HG03469 (cell line): ENCODE measurements around the gene FRMD4A.

ENCODE experiments used
- ATAC-seq: cut with Tn5 transposase; IDR thresholded peaks from one replicate; pipeline ENCODE4 v1.9.1; 2021; ENCODE audit warnings: mild to moderate bottlenecking, moderate library complexity, moderate number of reproducible peaks; ENCODE audit not compliant: unreplicated experiment

FRMD4A gene

DNA sequence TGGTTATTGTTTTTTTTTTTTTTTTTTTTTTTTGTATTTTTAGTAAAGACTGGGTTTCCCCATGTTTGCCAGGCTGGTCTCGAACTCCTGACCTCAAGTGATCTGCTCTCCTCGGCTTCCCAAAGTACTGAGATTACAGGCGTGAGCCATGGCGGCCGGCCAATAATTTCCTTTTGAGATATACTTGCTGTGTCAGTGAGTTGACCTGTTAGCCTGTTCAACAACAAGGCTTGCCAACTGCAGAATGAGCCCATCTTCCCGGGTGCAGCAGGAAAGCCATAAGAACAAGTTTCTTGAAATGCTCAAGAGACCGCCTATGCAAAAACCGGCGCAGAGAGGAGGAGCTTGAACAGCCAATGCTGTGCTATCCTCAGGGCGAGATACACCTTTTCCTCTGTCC lies 631.5 kb downstream of the FRMD4A start:
- ATAC-seq = no peak

DNA sequence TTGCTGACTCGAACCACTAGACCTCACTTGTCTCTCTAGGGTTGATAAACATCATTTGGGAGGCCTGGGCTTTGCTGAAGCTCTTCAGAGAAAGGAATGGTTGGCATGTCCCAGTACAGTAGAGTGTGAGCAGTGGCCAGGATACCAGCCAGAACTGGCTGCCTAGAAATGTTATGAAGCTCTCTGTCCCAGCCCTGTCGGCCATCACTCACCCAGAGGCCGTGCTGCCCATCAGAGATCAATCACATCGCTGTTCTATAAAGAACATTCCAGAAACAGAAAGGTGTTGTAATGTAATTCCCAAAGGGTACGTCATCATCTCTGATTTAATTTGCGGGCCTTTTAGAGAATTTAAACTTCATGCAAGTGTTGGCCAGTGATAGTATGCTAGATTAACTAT lies 632.5 kb downstream of the FRMD4A start:
- no peak for ATAC-seq

DNA sequence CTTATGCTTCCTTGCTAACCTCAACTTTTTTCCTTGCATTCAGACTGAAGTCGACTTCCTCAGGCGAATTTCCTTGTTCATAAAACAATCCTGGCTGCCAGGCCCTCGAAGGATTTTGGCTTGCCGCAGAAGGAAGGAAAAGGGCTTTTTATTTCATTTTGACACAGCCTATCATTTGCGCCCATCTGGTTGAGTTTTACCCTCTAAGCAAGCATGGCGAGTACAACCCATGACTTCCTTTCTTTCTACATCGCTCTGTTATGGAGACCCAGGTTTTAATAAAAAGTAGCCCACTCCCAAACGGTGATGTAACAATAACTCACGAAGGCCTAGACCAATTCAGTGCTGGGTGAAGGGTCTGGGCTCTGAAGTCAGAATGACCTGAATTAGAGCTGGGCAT lies 634.7 kb downstream of the FRMD4A start:
- ATAC-seq = no peak

DNA sequence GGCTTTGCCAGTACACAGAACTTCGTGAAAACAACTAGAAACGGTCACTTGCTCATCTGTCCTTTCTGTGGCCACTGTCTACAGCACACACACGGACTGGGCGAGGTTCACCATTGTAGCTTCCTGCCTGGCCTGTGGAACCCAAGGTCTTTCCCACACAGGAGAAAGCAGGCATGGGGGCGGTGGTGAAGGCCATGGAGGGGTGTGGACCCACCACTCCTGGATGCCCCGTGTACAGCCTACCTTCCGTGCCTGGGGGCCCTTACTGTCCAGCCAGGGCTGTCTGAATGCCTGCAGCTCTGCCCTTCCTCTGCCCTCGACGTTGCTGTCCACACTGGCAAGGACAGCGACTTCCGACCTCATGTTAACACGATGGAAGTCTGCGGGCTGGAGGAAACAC lies 635.1 kb downstream of the FRMD4A start:
- ATAC-seq = no peak

DNA sequence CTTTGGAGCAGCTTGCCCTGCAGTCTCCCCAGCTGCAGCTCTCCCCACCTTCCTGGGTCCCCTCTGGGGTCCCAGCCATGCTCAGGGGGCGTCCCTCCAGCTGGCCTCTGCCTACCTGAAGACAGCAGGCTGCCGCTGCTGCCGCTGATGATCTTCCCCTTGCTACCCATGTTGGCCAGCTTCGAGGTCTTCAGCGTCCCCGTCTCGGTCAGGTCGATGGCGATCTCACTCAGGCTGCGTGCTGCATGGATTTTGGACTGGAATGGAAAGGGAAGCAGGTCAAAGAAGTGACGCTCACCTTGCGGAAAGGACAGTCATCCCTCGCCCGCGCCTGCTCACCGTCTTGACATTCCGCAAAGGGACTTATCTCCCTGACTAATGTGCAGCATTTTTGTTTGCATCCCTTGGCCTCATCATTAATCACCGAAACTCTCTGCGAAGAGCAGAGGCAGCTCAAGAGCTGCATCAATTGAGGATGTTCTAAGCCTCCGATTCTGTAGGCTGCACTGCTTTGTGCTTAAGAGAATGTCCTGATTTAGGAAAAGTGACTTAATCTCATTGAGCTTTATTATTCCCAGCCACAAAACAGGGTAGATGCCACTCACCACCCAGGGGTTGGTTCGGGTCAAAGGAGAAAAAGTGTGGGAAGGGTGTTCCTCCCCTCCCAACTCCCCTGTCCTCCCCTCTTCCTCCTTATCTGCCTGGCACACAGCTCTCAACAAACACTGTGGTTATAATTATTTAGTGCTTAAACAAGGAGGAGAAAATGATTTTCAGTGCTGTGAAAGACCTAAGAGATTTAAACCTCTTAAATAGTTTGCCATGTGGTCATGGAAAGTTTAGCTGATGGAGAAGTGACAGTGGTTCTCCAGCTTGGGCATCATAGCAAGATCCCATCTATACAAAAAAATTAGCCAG lies 636.7 kb downstream of the FRMD4A start:
- no peak for ATAC-seq

DNA sequence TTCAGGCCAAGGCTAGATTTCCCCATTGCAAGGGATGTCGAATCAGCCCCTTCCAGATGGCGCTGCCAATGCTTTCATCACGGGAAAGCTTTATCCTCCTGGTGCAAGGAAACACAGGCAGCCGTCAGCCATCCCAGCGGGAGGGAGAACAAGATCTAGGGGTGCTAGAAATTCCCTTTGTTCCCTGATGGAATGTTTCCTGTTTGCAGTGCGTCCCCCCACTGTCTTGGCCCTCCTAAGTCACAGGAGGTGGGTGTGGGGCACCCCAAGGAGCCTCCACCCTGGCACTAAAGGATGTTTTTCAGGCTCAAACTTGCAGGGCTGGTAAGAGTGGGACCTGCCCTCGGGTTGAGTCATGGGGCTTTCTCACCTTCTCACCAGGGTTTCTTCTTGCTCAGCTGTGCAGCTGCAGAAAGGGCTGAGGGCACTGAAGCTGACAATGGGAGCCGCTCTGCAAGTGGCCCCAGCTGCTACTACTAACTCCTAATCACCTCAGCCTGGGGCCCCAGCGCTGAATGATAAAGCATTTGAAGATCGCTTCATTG lies 640.4 kb downstream of the FRMD4A start:
- ATAC-seq = no peak

DNA sequence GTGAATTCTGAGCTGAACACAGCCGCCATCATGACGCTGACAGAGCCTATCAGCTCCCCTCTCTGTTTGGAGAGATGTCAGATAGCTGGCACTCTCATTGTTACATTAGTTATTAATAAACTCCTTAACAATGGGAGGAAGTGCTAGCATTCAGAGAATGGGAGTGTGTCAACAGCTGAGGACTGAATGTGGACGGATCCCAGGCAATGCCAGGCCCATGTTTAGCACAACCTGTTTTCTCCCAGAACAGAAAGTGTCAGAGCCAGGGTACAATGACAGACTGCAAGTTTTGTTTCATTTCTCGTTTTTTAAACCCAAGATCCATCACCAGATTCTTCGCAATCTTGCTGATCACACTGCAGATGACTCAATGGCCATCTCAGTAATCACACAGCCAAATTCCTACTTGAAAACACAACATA lies 644.4 kb downstream of the FRMD4A start:
- ATAC-seq = no peak

DNA sequence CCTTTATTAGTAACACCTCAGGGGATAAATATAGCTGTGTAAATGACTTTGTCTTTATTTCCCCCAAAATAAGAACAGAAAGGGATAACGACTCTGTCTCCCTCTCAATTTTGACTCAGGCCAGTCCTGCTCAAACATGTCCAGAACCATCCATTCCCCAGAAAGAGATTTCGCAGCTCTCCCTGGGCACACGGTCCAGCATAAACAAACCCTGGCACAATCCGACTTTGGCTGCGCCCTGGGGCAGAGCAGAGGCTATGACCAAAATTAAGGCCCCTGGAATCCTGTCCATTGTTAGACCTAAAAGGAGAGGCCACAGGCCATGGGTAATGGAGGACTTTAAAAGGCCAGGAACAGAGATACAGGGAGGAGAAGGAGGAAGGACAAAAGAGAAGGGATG lies 644.8 kb downstream of the FRMD4A start:
- ATAC-seq = no peak

DNA sequence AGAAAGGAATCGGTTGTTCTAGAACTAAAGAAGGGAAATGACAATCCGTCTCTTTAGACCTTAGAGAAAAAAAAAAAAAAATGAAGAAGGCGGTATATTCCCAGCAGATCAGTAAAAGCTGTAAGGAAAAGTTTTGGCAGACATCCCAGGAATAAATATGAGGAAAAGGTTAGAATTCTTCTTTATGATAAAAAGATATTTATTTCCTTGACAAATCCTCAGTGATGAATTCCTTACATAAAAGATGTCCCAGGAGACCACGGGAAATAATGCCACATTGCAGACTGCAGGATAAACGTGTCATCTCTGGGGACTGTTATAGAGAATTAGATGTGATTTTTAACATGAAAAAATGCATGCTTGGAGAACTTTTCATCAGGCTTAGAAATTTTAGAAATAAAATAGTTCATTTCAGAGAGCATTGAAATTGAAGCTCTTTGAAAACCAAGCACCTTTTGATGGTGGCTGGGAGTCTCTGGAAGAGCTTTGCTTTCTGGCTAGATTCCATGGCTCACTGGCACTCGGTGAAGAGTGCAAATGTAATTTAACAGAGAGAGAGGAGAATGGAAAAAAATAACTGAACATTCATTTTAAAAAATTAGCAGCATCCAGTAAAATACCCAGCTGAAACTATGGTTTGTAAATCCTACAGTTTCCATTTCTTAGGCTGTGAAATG lies 645.8 kb downstream of the FRMD4A start:
- ATAC-seq = no peak

DNA sequence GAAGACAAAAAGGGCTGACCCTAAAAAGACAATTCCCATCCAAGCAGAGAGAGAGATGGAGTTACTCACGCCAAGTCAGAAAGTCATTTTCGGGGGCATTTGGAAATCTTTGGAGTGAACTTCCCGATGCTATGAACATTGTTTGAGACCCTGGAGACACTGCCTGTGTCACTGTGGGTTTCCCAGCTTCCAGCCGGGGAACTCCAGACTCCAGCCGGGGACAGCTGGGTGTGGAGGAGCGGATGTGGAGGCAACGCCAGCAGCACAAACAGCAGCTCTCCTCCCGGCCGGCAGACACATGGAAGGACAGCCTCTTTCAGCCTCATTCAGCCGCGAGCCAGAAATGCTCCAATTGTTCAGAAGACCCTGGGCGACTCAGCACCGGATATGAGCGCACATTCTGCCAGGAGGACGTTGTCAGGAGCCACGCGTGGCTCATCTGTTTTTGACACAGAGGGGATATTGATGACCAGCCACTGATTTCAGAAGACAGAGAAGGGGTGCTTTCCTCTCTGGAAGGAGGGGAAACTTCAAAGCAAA lies 646.4 kb downstream of the FRMD4A start:
- no peak for ATAC-seq

DNA sequence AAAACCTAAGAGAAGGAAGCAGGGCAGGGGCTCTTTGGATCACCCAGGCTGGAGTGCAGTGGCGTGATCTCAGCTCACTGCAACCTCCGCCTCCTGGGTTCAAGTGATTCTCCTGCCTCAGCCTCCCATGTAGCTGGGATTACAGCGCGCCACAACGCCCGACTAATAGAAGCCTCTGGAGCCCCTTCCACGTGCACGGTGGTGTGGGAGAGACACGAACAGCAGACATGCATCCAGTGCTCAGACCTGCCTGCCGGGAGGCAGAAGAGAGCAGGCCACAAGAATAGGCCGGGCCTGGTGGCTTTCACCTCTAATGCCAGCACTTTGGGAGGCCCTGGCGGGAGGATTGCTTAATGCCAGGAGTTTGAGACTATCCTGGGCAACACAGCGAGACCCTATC lies 647.7 kb downstream of the FRMD4A start:
- ATAC-seq = no peak

DNA sequence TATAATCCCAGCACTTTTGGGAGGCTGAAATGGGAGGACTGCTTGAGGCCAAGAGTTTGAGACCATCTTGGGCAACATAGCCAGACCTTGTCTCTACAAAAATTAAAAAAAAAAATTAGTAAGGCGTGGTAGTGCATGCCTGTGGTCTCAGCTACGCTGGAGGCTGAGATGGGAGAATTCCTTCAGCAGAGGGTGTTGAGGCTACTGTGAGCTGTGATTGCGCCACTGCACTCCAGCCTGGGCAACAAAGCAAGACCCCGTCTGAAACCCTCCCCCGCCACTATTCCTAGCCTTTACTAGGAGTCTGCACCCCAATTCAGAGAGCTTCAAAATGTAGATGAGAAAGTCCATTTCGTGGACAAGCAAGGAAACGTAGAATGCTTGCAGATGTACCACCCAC lies 648.8 kb downstream of the FRMD4A start:
- no peak for ATAC-seq

DNA sequence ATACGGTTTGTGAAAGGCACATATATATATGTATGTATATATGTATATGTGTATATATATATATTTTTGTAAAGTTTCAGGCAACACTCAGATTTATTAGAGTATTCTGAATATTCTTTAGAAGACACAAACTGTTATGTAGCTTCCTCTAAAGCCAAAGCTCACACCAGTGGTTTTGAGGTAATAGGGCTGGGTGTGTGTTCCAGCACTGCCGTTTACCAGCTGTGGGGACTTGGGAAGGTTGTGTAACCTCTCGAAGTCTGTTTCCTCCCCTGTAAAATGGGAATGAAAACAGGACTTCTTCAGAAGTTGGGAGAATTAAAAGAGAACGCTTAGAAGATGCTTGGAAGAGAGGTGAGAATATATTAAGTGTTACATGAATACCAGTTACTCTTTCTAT lies 649.2 kb downstream of the FRMD4A start:
- no peak for ATAC-seq

DNA sequence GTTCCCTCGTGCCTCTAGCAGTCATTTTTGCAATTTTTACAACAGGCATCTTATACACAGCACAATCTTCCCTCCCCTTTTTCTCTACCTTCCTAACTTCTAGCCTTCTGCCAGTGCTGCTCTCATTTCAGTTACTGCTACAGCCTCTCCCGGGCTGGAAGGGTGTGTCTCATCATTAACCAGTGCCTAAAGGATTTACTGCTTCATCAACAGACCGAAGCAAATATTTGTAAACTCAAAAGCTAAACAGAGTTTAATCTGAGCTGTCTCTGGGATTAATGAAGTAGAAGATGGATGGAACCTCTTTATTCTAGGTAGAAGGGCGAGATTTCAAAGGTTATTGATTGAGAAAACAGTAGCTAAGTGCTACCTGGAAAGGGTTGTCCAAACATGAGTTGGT lies 649.6 kb downstream of the FRMD4A start:
- ATAC-seq = no peak

DNA sequence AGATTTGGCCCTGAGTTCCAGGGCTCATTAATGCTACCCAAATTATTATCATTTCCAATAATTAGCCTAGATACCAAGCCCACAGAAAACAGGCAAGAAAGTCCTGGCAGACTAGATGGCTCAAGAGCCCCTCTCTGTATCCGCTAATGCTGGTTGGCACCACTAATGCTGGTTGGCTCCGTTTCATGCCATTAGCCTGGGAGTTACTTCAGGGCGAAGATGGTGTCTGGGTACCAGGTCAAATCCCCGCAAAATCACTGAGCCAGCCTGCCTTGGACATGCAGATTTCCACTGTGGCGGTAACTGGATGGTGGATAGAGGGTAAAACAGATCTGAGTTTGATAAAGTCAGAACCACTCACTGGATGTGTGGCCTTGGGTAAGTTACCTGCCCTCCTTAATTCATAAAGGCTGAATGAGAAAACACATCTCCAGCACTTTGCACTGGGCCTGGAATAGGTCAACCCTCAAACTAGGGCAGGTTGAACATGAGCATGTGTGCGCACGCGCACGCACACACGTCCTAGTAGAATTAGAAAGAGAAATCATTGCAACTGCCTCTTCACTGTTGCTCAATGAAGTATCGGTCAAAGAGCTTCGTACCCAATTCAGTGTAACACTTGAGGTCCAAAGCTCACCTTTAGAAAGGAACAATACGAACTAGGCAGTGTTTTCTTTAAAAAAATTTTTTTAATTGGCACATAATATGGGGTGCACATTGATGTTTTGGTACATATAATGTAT lies 652.5 kb downstream of the FRMD4A start:
- ATAC-seq = no peak

DNA sequence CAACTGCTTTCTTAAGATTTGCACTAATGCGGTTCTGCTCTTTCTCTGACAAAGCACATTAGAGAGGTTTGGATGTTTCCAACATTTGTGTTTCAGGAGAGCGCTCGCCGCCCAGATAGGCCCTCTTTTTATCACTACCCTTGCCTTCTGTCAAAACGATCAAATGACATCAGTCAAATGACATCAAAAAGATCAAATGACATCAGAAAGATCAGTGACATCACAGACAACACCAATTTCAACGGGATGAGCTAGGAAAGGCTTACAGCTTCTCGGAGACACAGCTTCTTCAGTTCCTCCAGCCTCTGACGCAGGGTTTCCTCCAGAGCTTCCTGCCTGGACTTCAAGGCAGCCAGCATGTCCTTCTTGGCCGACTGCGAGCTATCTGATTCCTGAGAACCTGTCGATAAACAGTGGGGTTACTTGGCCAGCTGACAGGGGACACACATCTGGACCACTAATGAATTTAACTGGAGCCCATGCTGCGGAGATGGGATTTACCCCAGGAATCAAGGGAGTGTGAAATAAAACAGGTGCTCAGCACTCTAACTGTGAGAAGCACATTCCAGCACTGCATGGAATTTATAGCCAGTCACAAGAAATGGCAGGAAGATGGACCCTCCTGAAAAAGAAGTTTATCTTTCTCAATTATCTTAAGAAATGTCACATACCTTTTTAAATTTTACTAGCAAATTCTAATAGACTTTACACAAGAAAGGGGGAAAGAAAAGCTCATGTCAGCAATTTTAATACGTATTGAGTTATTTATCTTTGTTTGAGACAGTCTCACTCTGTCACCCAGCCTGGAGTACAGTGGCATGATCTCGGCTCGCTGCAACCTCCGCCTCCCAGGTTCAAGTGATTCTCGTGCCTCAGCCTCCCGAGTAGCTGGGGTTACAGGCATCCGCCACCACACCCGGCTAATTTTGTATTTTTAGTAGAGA lies 655.8 kb downstream of the FRMD4A start:
- no peak for ATAC-seq

DNA sequence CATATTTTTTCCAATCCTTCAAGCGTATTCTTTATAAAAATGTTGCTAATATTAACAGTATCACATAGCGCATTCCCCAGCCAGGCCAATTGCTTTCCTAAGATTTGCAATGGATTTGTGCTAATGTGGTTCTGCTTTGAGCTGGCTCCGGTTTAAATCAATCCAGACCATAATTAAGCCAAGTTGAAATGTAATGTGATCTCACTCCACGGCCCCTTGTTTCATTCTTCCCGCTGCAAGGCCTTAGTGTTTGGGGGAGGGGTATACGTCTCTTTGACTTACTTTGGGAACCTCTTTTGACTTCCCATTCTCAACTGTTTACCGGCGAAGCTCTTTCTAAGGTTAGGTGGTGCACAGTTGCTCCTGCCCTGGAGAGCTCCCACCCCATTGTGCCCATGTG lies 657.6 kb downstream of the FRMD4A start:
- no peak for ATAC-seq

DNA sequence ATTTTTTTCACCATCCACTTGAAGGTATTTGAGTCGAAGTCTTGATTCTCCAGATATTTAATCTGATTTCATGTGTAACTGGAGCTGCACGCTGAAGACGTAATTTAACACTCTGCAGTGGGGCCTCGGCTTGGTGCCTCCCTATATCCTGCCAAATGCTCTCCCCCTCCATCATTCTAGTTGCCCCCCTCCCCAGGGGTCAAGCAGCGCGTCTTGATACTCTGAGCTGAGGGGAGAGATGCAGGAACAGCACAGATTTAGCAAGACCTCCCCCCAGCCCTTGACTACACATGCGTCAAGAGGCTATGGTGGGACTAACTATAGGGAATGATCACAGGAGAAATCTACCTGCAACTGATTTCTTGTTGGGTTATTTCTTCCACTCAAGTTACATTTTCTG lies 658.2 kb downstream of the FRMD4A start:
- no peak for ATAC-seq

DNA sequence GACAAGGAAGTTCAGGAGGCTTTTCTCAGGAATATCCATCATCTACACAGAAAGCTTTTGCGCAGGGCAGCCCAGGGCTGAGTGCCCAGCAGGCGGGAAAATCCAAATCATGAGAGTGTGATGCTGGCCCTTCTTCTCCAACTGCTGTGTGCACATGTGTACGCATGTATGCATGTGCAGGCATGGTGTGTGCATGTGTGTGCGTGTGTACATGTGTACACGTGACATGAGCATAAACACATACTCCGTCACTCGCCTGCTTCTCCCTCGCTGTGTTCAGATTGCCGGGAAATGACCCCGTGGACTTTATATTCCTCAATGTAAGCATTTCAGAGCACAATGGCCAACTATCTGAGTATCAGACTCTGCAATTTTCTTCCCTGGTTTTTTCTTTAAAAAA lies 658.8 kb downstream of the FRMD4A start:
- ATAC-seq = no peak

DNA sequence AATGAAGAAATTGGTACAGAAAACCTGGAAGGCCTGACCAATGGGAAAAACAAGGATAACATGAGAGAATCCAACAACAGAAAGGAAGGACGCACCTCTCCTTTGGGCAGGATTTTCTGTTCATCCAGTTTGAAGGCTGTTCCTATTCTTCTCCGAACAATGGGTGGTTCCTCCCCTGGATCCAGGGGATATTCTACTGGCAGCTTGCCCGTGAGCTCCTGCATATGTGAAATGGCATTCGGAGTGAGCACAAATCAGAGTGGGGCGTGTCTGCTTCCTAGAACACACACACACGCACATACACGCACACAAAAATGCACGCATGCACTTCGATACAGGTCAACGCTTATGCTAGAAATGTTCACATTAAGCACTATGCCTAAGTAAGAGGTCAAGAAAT lies 660.4 kb downstream of the FRMD4A start:
- no peak for ATAC-seq
